ENCODE results near the gene C2orf49. TPM values are rescaled to one million over a fixed set of nuclear protein-coding genes. Genes with fewer than 3 reads are reported as not detected.

C2orf49 gene
- total and polyA plus RNA-seq, 9 of the 15 experiments (the other 6 are each of a cell fraction or from before 2014, with no cell fraction given) = 17.9 to 38.2 (median 25.6) TPM

- TF ChIP-seq HDAC1 (IDR thresholded peaks at IDR 0.05) (peak in 1 of 2 experiments; percentile 59; a peak in 2 of 4 replicates), MAX (CRISPR knock-in tag; IDR thresholded peaks at IDR 0.05) (peak; percentile 81), ZNF232 (CRISPR knock-in tag; IDR thresholded peaks at IDR 0.05) (0 out of 2 replicates have a peak, but pooled peaks have one; percentile 38), JUN (IDR thresholded peaks at IDR 0.05; ENCODE audit: borderline replicate concordance, low read depth, low read length) (no peak), JUN (CRISPR knock-in tag; IDR thresholded peaks at IDR 0.05; ENCODE audit: borderline replicate concordance) (no peak), KDM5B (IDR thresholded peaks at IDR 0.05; ENCODE audit: insufficient replicate concordance, low read depth, low read length) (no peak), NR2C2 (CRISPR knock-in tag; IDR thresholded peaks at IDR 0.05) (no peak), NR2C2 (tag; IDR thresholded peaks at IDR 0.05) (0 out of 2 replicates have a peak, but pooled peaks have one; percentile 1), SETDB1 (IDR thresholded peaks at IDR 0.05; ENCODE audit: low read length) (no peak), YY1 (IDR thresholded peaks at IDR 0.05; ENCODE audit: borderline replicate concordance in 1 of 3, control insufficient read depth in 1 of 3, extremely low read depth in 1 of 3, insufficient read depth in 3 of 3, insufficient read length in 1 of 3, insufficient replicate concordance in 2 of 3, low read depth in 1 of 3, low read length in 2 of 3) (peak in 1 of 3 experiments; percentile 58), FOXK2 (conservative IDR thresholded peaks at IDR 0.05 in 1 of 2, IDR thresholded peaks at IDR 0.05 in 1 of 2; ENCODE audit: low read depth in 2 of 2) (peak in 1 of 2 experiments; percentile 10; a peak in 1 of 4 replicates), PKNOX1 (IDR thresholded peaks at IDR 0.05) (peak; percentile 11; the same call in 1 of the 2 replicates), RBFOX2 (IDR thresholded peaks at IDR 0.05; ENCODE audit: low read depth, low read length) (peak; percentile 41; the same call in 1 of the 2 replicates), ZFX (CRISPR knock-in tag; IDR thresholded peaks at IDR 0.05) (peak; percentile 40; the same call in 1 of the 2 replicates), NRF1 (conservative IDR thresholded peaks at IDR 0.05 in 1 of 2, IDR thresholded peaks at IDR 0.05 in 1 of 2) (0 out of 4 replicates have a peak, but pooled peaks of 1 of the 2 experiments have one; percentile 18), ZNF592 (IDR thresholded peaks at IDR 0.05) (peak; percentile 51; the same call in 1 of the 2 replicates), FOXP4 (CRISPR knock-in tag; IDR thresholded peaks at IDR 0.05; ENCODE audit: borderline replicate concordance) (0 out of 2 replicates have a peak, but pooled peaks have one; percentile 47)
Measured at GRCh38 chr2:105328281-105329196, 8.8 kb upstream of the C2orf49 start (continued).

All from K562 (cell line).